HEK293 (cell line): ENCODE results near the gene GDPD3.

Source experiments
- HOXA7 ChIP-seq: sonication (generic); formaldehyde crosslinking; IDR thresholded peaks from 2 replicates; pipeline ENCODE4 v1.8.1; 2022; ENCODE audit warnings: missing genetic modification reagents, borderline replicate concordance
- IKZF3 ChIP-seq: fragments of 450-650 bp; IDR thresholded peaks from 2 replicates; pipeline ENCODE4 v1.5.0; 2018; ENCODE audit warnings: missing biosample characterization, mild to moderate bottlenecking, missing genetic modification characterization, moderate library complexity
- KLF1 ChIP-seq: fragments of 450-650 bp; formaldehyde crosslinking; IDR thresholded peaks from 2 replicates; pipeline ENCODE4 v1.5.1; 2016; ENCODE audit warnings: missing biosample characterization, missing genetic modification characterization
- KLF10 ChIP-seq: fragments of 450-650 bp; IDR thresholded peaks from 2 replicates; pipeline ENCODE4 v1.5.1; 2018; ENCODE audit warnings: missing biosample characterization, mild to moderate bottlenecking, missing genetic modification characterization
- KLF7 ChIP-seq: fragments of 450-650 bp; formaldehyde crosslinking; IDR thresholded peaks from 2 replicates; pipeline ENCODE4 v1.5.1; 2016; ENCODE audit warnings: missing biosample characterization, missing genetic modification characterization, borderline replicate concordance
- MZF1 ChIP-seq: fragments of 450-650 bp; formaldehyde crosslinking; IDR thresholded peaks from 2 replicates; pipeline ENCODE4 v1.5.1; 2017; ENCODE audit warnings: missing biosample characterization, missing genetic modification characterization, borderline replicate concordance
- SP7 ChIP-seq: fragments of 450-650 bp; formaldehyde crosslinking; IDR thresholded peaks from 2 replicates; pipeline ENCODE4 v1.5.1; 2016; ENCODE audit warnings: missing biosample characterization, missing genetic modification characterization
- WT1 ChIP-seq: fragments of 450-650 bp; formaldehyde crosslinking; IDR thresholded peaks from 2 replicates; pipeline ENCODE4 v1.5.1; 2016; ENCODE audit warnings: missing biosample characterization, missing genetic modification characterization
- YY1 ChIP-seq: fragments of 450-650 bp; formaldehyde crosslinking; IDR thresholded peaks from 2 replicates; pipeline ENCODE4 v1.5.1; 2018; ENCODE audit warnings: missing biosample characterization, missing genetic modification characterization
- ZBTB17 ChIP-seq: fragments of 450-650 bp; formaldehyde crosslinking; IDR thresholded peaks from 2 replicates; pipeline ENCODE4 v1.5.1; 2016; ENCODE audit warnings: missing biosample characterization, missing genetic modification characterization
- ZBTB21 ChIP-seq: fragments of 450-650 bp; formaldehyde crosslinking; IDR thresholded peaks from 2 replicates; pipeline ENCODE4 v1.5.1; 2017; ENCODE audit warnings: missing biosample characterization, missing genetic modification characterization
- ZBTB7A ChIP-seq: fragments of 450-650 bp; formaldehyde crosslinking; IDR thresholded peaks from 2 replicates; pipeline ENCODE4 v1.5.1; 2016; ENCODE audit warnings: low read depth, missing biosample characterization, missing genetic modification characterization
- ZBTB8A ChIP-seq: fragments of 450-650 bp; formaldehyde crosslinking; IDR thresholded peaks from 2 replicates; pipeline ENCODE4 v1.5.1; 2016; ENCODE audit warnings: missing biosample characterization, missing genetic modification characterization
- ZFP3 ChIP-seq: fragments of 450-650 bp; formaldehyde crosslinking; IDR thresholded peaks from 2 replicates; pipeline ENCODE4 v1.5.1; 2016; ENCODE audit warnings: low read depth, missing biosample characterization, missing genetic modification characterization
- ZFP37 ChIP-seq: fragments of 450-650 bp; formaldehyde crosslinking; IDR thresholded peaks from 2 replicates; pipeline ENCODE4 v1.5.1; 2016; ENCODE audit warnings: missing biosample characterization, missing genetic modification characterization
- ZNF10 ChIP-seq: fragments of 450-650 bp; formaldehyde crosslinking; IDR thresholded peaks from 2 replicates; pipeline ENCODE4 v1.5.1; 2017; ENCODE audit warnings: missing biosample characterization, missing genetic modification characterization
- ZNF114 ChIP-seq: fragments of 450-650 bp; formaldehyde crosslinking; IDR thresholded peaks from 2 replicates; pipeline ENCODE4 v1.5.0; 2017; ENCODE audit warnings: missing biosample characterization, missing genetic modification characterization
- ZNF184 ChIP-seq: fragments of 450-650 bp; IDR thresholded peaks from 2 replicates; pipeline ENCODE4 v1.5.1; 2018; ENCODE audit warnings: missing biosample characterization, mild to moderate bottlenecking, missing genetic modification characterization
- ZNF2 ChIP-seq: fragments of 450-650 bp; formaldehyde crosslinking; IDR thresholded peaks from 2 replicates; pipeline ENCODE4 v1.5.1; 2016; ENCODE audit warnings: missing biosample characterization, missing genetic modification characterization
- ZNF221 ChIP-seq: fragments of 450-650 bp; formaldehyde crosslinking; IDR thresholded peaks from 2 replicates; pipeline ENCODE4 v1.5.1; 2017; ENCODE audit warnings: missing biosample characterization, missing genetic modification characterization, borderline replicate concordance
- ZNF416 ChIP-seq: fragments of 450-650 bp; formaldehyde crosslinking; IDR thresholded peaks from 2 replicates; pipeline ENCODE4 v1.5.1; 2016; ENCODE audit warnings: missing biosample characterization, missing genetic modification characterization
- ZNF48 ChIP-seq: fragments of 450-650 bp; formaldehyde crosslinking; IDR thresholded peaks from 2 replicates; pipeline ENCODE4 v1.5.1; 2016; ENCODE audit warnings: missing biosample characterization, missing genetic modification characterization
- ZNF510 ChIP-seq: fragments of 450-650 bp; formaldehyde crosslinking; IDR thresholded peaks from 2 replicates; pipeline ENCODE4 v1.5.1; 2018; ENCODE audit warnings: mild to moderate bottlenecking, missing genetic modification characterization, missing biosample characterization; ENCODE audit not compliant: insufficient replicate concordance
- ZNF514 ChIP-seq: fragments of 450-650 bp; formaldehyde crosslinking; IDR thresholded peaks from 2 replicates; pipeline ENCODE4 v1.5.1; 2016; ENCODE audit warnings: missing biosample characterization, missing genetic modification characterization
- ZNF521 ChIP-seq: fragments of 450-650 bp; formaldehyde crosslinking; IDR thresholded peaks from 2 replicates; pipeline ENCODE4 v1.5.1; 2017; ENCODE audit warnings: missing biosample characterization, mild to moderate bottlenecking, missing genetic modification characterization
- ZNF529 ChIP-seq: fragments of 450-650 bp; formaldehyde crosslinking; IDR thresholded peaks from 2 replicates; pipeline ENCODE4 v1.5.1; 2017; ENCODE audit warnings: missing genetic modification characterization, missing biosample characterization; ENCODE audit not compliant: insufficient replicate concordance
- ZNF548 ChIP-seq: fragments of 450-650 bp; formaldehyde crosslinking; IDR thresholded peaks from 2 replicates; pipeline ENCODE4 v1.5.1; 2016; ENCODE audit warnings: missing biosample characterization, missing genetic modification characterization
- ZNF561 ChIP-seq: fragments of 450-650 bp; IDR thresholded peaks from 2 replicates; pipeline ENCODE4 v1.5.1; 2018; ENCODE audit warnings: missing biosample characterization, missing genetic modification characterization, borderline replicate concordance
- ZNF621 ChIP-seq: fragments of 450-650 bp; formaldehyde crosslinking; IDR thresholded peaks from 2 replicates; pipeline ENCODE4 v1.5.1; 2017; ENCODE audit warnings: missing biosample characterization, missing genetic modification characterization
- ZNF623 ChIP-seq: fragments of 450-650 bp; formaldehyde crosslinking; IDR thresholded peaks from 2 replicates; pipeline ENCODE4 v1.5.1; 2016; ENCODE audit warnings: missing biosample characterization, missing genetic modification characterization
- ZNF658 ChIP-seq: fragments of 450-650 bp; formaldehyde crosslinking; IDR thresholded peaks from 2 replicates; pipeline ENCODE4; 2016; ENCODE audit warnings: missing biosample characterization, missing genetic modification characterization
- ZNF777 ChIP-seq: fragments of 450-650 bp; formaldehyde crosslinking; IDR thresholded peaks from 2 replicates; pipeline ENCODE4 v1.5.1; 2017; ENCODE audit warnings: missing biosample characterization, missing genetic modification characterization, borderline replicate concordance
- ZSCAN16 ChIP-seq: fragments of 450-650 bp; formaldehyde crosslinking; IDR thresholded peaks from 2 replicates; pipeline ENCODE4 v1.5.1; 2016; ENCODE audit warnings: missing biosample characterization, missing genetic modification characterization
- TF ChIP-seq, protein P1 (sequence below): fragments of 450-650 bp; formaldehyde crosslinking; IDR thresholded peaks from 2 replicates; pipeline ENCODE4 v1.5.1; 2016; ENCODE audit warnings: missing biosample characterization, missing genetic modification characterization
- TF ChIP-seq, protein P2 (sequence below): fragments of 450-650 bp; formaldehyde crosslinking; IDR thresholded peaks from 2 replicates; pipeline ENCODE4; 2016; ENCODE audit warnings: missing biosample characterization, missing genetic modification characterization
- TF ChIP-seq, protein P3 (sequence below): IDR thresholded peaks from 2 replicates; pipeline ENCODE4 v1.6.1; 2011; ENCODE audit warnings: mild to moderate bottlenecking, low read depth, low read length, borderline replicate concordance

Gene GDPD3

DNA sequence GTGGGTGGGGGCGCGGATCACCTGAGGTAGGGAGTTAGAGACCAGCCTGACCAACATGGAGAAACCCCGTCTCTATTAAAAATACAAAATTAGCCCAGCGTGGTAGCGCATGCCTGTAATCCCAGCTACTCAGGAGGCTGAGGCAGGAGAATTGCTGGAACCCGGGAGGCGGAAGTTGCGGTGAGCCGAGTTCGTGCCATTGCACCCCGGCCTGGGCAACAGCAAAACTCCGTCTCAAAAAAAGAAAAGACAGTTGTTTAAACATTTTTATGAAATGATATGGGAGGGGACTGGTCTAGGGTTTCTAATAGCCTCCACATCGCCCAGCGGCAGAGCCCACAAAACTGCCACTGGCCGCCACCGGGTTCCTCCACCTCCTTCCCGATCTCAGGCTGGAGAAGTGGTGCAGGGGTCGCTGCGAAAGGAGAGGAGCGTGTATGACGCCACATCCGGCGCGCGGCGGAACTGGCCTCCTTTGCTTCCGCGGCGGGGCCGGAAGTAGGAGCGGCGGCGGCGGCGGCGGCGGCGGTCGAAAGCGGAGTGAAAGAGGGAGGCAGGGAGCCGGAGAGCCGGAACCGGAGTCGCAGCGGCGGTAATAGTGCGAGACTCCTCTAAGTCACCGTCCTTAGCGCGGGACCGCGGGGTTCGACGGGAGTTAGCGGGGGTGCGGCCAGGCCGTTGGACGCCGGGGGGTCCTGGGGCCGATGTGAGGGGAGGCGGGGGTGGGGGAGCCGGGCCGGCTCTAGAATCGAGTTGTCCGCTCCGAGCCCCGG lies 37.6 kb downstream of the GDPD3 start, which contains the start of gene PPP4C (continued):
- TF ChIP-seq, protein P1, sequence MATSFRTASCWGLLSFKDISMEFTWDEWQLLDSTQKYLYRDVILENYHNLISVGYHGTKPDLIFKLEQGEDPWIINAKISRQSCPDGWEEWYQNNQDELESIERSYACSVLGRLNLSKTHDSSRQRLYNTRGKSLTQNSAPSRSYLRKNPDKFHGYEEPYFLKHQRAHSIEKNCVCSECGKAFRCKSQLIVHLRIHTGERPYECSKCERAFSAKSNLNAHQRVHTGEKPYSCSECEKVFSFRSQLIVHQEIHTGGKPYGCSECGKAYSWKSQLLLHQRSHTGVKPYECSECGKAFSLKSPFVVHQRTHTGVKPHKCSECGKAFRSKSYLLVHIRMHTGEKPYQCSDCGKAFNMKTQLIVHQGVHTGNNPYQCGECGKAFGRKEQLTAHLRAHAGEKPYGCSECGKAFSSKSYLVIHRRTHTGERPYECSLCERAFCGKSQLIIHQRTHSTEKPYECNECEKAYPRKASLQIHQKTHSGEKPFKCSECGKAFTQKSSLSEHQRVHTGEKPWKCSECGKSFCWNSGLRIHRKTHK (tag by site-specific recombination) = no peak
- TF ChIP-seq ZNF658 (tag by site-specific recombination) = no peak
- TF ChIP-seq ZFP3 (tag by site-specific recombination) = no peak
- TF ChIP-seq ZNF10 (tag by site-specific recombination) = peak; percentile 30; the same call in 1 of the 2 replicates
- TF ChIP-seq IKZF3 = peak; percentile 73; the same call in 1 of the 2 replicates
- TF ChIP-seq ZNF561 (tag by site-specific recombination) = peak; percentile 65; the same call in 1 of the 2 replicates
- 0 out of 2 replicates have a peak, but pooled peaks have one; percentile 8 for TF ChIP-seq WT1 (tag by site-specific recombination)
- TF ChIP-seq KLF10 (tag by site-specific recombination) = peak; percentile 64
- no peak for TF ChIP-seq YY1 (tag by site-specific recombination)
- TF ChIP-seq ZNF510 (tag by site-specific recombination) = no peak
- TF ChIP-seq ZBTB8A (tag by site-specific recombination) = peak; percentile 52
- TF ChIP-seq KLF7 (tag by site-specific recombination) = no peak
- TF ChIP-seq ZNF777 (tag by site-specific recombination) = no peak
- TF ChIP-seq ZFP37 (tag by site-specific recombination) = 0 out of 2 replicates have a peak, but pooled peaks have one; percentile 22
- TF ChIP-seq ZNF221 (tag by site-specific recombination) = no peak
- TF ChIP-seq, protein P2, sequence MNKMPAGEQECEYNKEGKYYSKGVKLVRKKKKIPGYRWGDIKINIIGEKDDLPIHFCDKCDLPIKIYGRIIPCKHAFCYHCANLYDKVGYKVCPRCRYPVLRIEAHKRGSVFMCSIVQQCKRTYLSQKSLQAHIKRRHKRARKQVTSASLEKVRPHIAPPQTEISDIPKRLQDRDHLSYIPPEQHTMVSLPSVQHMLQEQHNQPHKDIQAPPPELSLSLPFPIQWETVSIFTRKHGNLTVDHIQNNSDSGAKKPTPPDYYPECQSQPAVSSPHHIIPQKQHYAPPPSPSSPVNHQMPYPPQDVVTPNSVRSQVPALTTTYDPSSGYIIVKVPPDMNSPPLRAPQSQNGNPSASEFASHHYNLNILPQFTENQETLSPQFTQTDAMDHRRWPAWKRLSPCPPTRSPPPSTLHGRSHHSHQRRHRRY = no peak
- TF ChIP-seq ZBTB21 = peak; percentile 97
- TF ChIP-seq ZNF548 = no peak
- TF ChIP-seq ZNF529 (tag by site-specific recombination) = no peak
- no peak for TF ChIP-seq ZNF416 (tag by site-specific recombination)
- TF ChIP-seq ZNF114 = no peak
- no peak for TF ChIP-seq ZNF48 (tag by site-specific recombination)
- TF ChIP-seq ZNF2 (tag by site-specific recombination) = peak; percentile 51; the same call in 1 of the 2 replicates
- no peak for TF ChIP-seq ZSCAN16 (tag by site-specific recombination)
- peak; percentile 69 for TF ChIP-seq ZBTB17 (tag by site-specific recombination)
- TF ChIP-seq SP7 (tag by site-specific recombination) = peak; percentile 73
- no peak for TF ChIP-seq KLF1 (tag by site-specific recombination)
- TF ChIP-seq HOXA7 = no peak
- TF ChIP-seq, protein P3, sequence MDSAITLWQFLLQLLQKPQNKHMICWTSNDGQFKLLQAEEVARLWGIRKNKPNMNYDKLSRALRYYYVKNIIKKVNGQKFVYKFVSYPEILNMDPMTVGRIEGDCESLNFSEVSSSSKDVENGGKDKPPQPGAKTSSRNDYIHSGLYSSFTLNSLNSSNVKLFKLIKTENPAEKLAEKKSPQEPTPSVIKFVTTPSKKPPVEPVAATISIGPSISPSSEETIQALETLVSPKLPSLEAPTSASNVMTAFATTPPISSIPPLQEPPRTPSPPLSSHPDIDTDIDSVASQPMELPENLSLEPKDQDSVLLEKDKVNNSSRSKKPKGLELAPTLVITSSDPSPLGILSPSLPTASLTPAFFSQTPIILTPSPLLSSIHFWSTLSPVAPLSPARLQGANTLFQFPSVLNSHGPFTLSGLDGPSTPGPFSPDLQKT = no peak; the same call in 1 of the 2 replicates
- peak; percentile 42; the same call in 1 of the 2 replicates for TF ChIP-seq ZNF184
- no peak for TF ChIP-seq ZNF521 (tag by site-specific recombination)
- 0 out of 2 replicates have a peak, but pooled peaks have one; percentile 20 for TF ChIP-seq ZNF623 (tag by site-specific recombination)
- no peak for TF ChIP-seq ZBTB7A (tag by site-specific recombination)
- TF ChIP-seq ZNF514 (tag by site-specific recombination) = no peak
- no peak for TF ChIP-seq ZNF621 (tag by site-specific recombination)
- no peak for TF ChIP-seq MZF1 (tag by site-specific recombination)
